AG10803 (cell line): ENCODE results near the gene HAUS7.
A peak's percentile ranks its signal among the peaks of the same experiment; 100 is the strongest.

Source experiments
- DNase-seq: peaks from one replicate; pipeline ENCODE4 v3.0.0; 2010; ENCODE audit warnings: low read depth
- H3K4me3 ChIP-seq: 2 replicates; pipeline ENCODE4 v1.5.1; 2011; ENCODE audit warnings: mild to moderate bottlenecking, low read length, control low read depth
- CTCF ChIP-seq: conservative IDR thresholded peaks from 2 replicates; pipeline ENCODE4 v1.5.1; 2011; ENCODE audit warnings: mild to moderate bottlenecking, low read length, control low read depth, inconsistent platforms

The HAUS7 gene

GRCh38 chrX:153478746-153479145, 8.4 kb upstream of the HAUS7 start:
- no peak for DNase-seq
- TF ChIP-seq CTCF: no peak
- no peak overlapping the region for H3K4me3 ChIP-seq

- DNase-seq: peak; percentile 67
- H3K4me3 ChIP-seq: no peak overlapping the region
- TF ChIP-seq CTCF: no peak
Measured at GRCh38 chrX:153477901-153478300, 7.5 kb upstream of the HAUS7 start.

GRCh38 chrX:153477364-153477857, 7.0 kb upstream of the HAUS7 start:
- DNase-seq: no peak
- TF ChIP-seq CTCF: no peak

GRCh38 chrX:153476666-153477363, 6.4 kb upstream of the HAUS7 start:
- no peak for TF ChIP-seq CTCF
- DNase-seq: peak; percentile 66
- H3K4me3 ChIP-seq: no peak overlapping the region

More at GRCh38 chrX:153477364-153477857, 7.0 kb upstream of the HAUS7 start:
- no peak overlapping the region for H3K4me3 ChIP-seq

GRCh38 chrX:153475751-153476281, 5.4 kb upstream of the HAUS7 start:
- no peak overlapping the region for H3K4me3 ChIP-seq
- TF ChIP-seq CTCF: no peak
- no peak for DNase-seq

- TF ChIP-seq CTCF: no peak
- H3K4me3 ChIP-seq: no peak overlapping the region
- DNase-seq: no peak
Measured at GRCh38 chrX:153475271-153475670, 4.9 kb upstream of the HAUS7 start.

- no peak overlapping the region for H3K4me3 ChIP-seq
- peak; percentile 57 for DNase-seq
- TF ChIP-seq CTCF: no peak
Measured at GRCh38 chrX:153474718-153475117, 4.3 kb upstream of the HAUS7 start.
